Prostate gland (tissue), 2 donors: ENCODE measurements around the gene STRADB.

ENCODE experiments used
- POLR2A ChIP-seq: fragments of 450-650 bp; IDR thresholded peaks from one replicate; pipeline ENCODE4 v1.6.1; 2016; ENCODE audit warnings: antibody characterized with exemption, mild to moderate bottlenecking
- POLR2AphosphoS5 ChIP-seq: sonication (generic); formaldehyde crosslinking; IDR thresholded peaks from one replicate; pipeline ENCODE4 v1.6.1; 2017; ENCODE audit warnings: antibody characterized with exemption
- TF ChIP-seq, protein P1 (sequence below), 4 experiments: fragments of 200-600 bp in 2 of 4; fragments of 450-650 bp in 2 of 4; sonication (generic) in 2 of 4; IDR thresholded peaks; 1 replicate in 3 of 4; 2 replicates in 1 of 4; pipeline ENCODE4 v1.5.1; 2016 to 2019; ENCODE audit warnings: antibody characterized with exemption in 4 of 4, mild to moderate bottlenecking in 2 of 4, moderate library complexity in 2 of 4

GRCh38 chr2:201406077-201406662 lies 45.4 kb upstream of the STRADB start:
- TF ChIP-seq, protein P1, sequence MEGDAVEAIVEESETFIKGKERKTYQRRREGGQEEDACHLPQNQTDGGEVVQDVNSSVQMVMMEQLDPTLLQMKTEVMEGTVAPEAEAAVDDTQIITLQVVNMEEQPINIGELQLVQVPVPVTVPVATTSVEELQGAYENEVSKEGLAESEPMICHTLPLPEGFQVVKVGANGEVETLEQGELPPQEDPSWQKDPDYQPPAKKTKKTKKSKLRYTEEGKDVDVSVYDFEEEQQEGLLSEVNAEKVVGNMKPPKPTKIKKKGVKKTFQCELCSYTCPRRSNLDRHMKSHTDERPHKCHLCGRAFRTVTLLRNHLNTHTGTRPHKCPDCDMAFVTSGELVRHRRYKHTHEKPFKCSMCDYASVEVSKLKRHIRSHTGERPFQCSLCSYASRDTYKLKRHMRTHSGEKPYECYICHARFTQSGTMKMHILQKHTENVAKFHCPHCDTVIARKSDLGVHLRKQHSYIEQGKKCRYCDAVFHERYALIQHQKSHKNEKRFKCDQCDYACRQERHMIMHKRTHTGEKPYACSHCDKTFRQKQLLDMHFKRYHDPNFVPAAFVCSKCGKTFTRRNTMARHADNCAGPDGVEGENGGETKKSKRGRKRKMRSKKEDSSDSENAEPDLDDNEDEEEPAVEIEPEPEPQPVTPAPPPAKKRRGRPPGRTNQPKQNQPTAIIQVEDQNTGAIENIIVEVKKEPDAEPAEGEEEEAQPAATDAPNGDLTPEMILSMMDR (IDR thresholded peaks at IDR 0.05) = no peak
- TF ChIP-seq POLR2A (no peak), POLR2AphosphoS5 (peak; percentile 72)
